Aorta (tissue), 4 donors: ENCODE data around the gene SPC25. TPM values are rescaled to one million over a fixed set of nuclear protein-coding genes. Genes with fewer than 3 reads are reported as not detected.

ENCODE experiments used
- polyA plus RNA-seq, 2 donors: library from polyadenylated mRNA; stranded (reverse); fragments of 200-250 nt; gene quantifications; one replicate each; pipeline ENCODE4 v1.2.3, GENCODE V29; 2013
- total RNA-seq, 2 donors: library from RNA; stranded (reverse); fragmentation: NEBNext Ultra II Directional; extraction: Animal tissue kit (Norgen Biotek cat#: 25700); gene quantifications; one replicate each; pipeline ENCODE4 v1.2.1, GENCODE V29; 2021
- donor health status: healthy with polysubstance abuse.
- donor health status: Bipolar disorder and iron deficiency.
- donor health status: DM: no; HTN: no; CAD: no.
- donor health status: DM: yes; HTN: yes; CAD: no.

The SPC25 gene
- total and polyA plus RNA-seq, 4 donors = 0.23 to 1.0 (median 0.76) TPM

Other genes starting within 250 kb of the SPC25 start
- 10 to 100 TPM; 45.3 to 46.4 TPM for gene NOSTRIN, start 87.8 kb downstream of the SPC25 start, total RNA-seq
- 1 to 10 TPM in 1 of 2 donors, under 1 TPM in 1; 0.10 to 6.0 TPM for gene NOSTRIN, start 87.8 kb downstream of the SPC25 start, polyA plus RNA-seq
- gene G6PC2, start 10.9 kb upstream of the SPC25 start, total RNA-seq = under 1 TPM in 1 of 2 donors, not detected in 1; 0.23 TPM
- not detected for gene G6PC2, start 10.9 kb upstream of the SPC25 start, polyA plus RNA-seq
- gene ABCB11, start 140.9 kb upstream of the SPC25 start, total RNA-seq = under 1 TPM in 1 of 2 donors, not detected in 1; 0.21 TPM
- under 1 TPM in 1 of 2 donors, not detected in 1; 0.03 TPM for gene ABCB11, start 140.9 kb upstream of the SPC25 start, polyA plus RNA-seq
- gene DHRS9, start 179.1 kb upstream of the SPC25 start, total RNA-seq = 1 to 10 TPM in 1 of 2 donors, under 1 TPM in 1; 0.52 to 3.1 TPM
- gene DHRS9, start 179.1 kb upstream of the SPC25 start, polyA plus RNA-seq = 1 to 10 TPM in 1 of 2 donors, under 1 TPM in 1; 1.00 to 1.9 TPM